Stimulated activated CD8-positive, alpha-beta memory T cell treated with anti-CD3 and anti-CD28 coated beads, Interleukin-4, amount 100 ng/mL, for 4 hours (primary cell): ENCODE data around the gene CCDC9.

Experiments used
- DNase-seq, 2 donors: peaks; one replicate each; pipeline ENCODE4 v3.0.0-alpha.2; 2020; ENCODE audit warnings: low read depth in 2 of 2, low spot score in 1 of 2

The CCDC9 gene

GRCh38 chr19:47255879-47256692 lies at the start of gene CCDC9:
CCDC9 (plus strand) TSS chr19:47256525; CDS start chr19:47258401, 1,876 bp downstream.
- peak; percentile 82 to 87 for DNase-seq

- DNase-seq, result no peak
These were observed 46.8 kb upstream of the CCDC9 start for GRCh38 chr19:47209319-47210179.

GRCh38 chr19:47210180-47210490 lies 46.2 kb upstream of the CCDC9 start:
- no peak for DNase-seq

- peak; percentile 58 to 77 for DNase-seq
These were observed 45.5 kb upstream of the CCDC9 start for GRCh38 chr19:47210689-47211316.

- DNase-seq, result no peak
These were observed 40.7 kb upstream of the CCDC9 start for GRCh38 chr19:47215581-47215980.

- DNase-seq, result no peak
These were observed 35.1 kb upstream of the CCDC9 start for GRCh38 chr19:47221080-47221841.

- DNase-seq, result no peak
These were observed 34.4 kb upstream of the CCDC9 start for GRCh38 chr19:47221890-47222289.

GRCh38 chr19:47225746-47226425 lies 30.4 kb upstream of the CCDC9 start:
- DNase-seq, result peak; percentile 63 to 72

- DNase-seq, result no peak
These were observed 29.6 kb upstream of the CCDC9 start for GRCh38 chr19:47226426-47227351.

GRCh38 chr19:47227352-47228167 lies 28.8 kb upstream of the CCDC9 start:
- no peak for DNase-seq

- DNase-seq, result no peak
These were observed 28.0 kb upstream of the CCDC9 start for GRCh38 chr19:47228168-47228936.

GRCh38 chr19:47228937-47229675 lies 27.2 kb upstream of the CCDC9 start:
- DNase-seq, result no peak

GRCh38 chr19:47229676-47230053 lies 26.7 kb upstream of the CCDC9 start:
- DNase-seq, result no peak

- peak; percentile 61 to 72 for DNase-seq
These were observed 26.0 kb upstream of the CCDC9 start for GRCh38 chr19:47230054-47230920.

- DNase-seq, result no peak
These were observed 25.5 kb upstream of the CCDC9 start, which contains the start of gene BBC3 for GRCh38 chr19:47230921-47231214. BBC3 (minus strand) TSS chr19:47231199; CDS start chr19:47228431, 2,768 bp downstream.
